Stimulated activated naive CD8-positive, alpha-beta T cell treated with anti-CD3 and anti-CD28 coated beads, Interleukin-15, Interleukin-2, amounts not matched to agents 100 ng/mL and 50 ng/mL, for 24 hours (primary cell): ENCODE results near the gene RNASEH2B.
A peak's percentile ranks its signal among the peaks of the same experiment; 100 is the strongest.

Source experiments
- H3K27ac Mint-ChIP-seq: one replicate; pipeline ENCODE4 v1.8.0; 2021; ENCODE audit warnings: mild to moderate bottlenecking, mixed read lengths
- H3K27me3 Mint-ChIP-seq: one replicate; pipeline ENCODE4 v1.8.0; 2021; ENCODE audit warnings: mixed read lengths
- H3K36me3 Mint-ChIP-seq: one replicate; pipeline ENCODE4 v1.8.0; 2021; ENCODE audit warnings: low read depth, mixed read lengths
- H3K4me1 Mint-ChIP-seq: one replicate; pipeline ENCODE4 v1.8.0; 2021; ENCODE audit warnings: low read depth, mixed read lengths
- H3K4me3 Mint-ChIP-seq: one replicate; pipeline ENCODE4 v1.8.0; 2021; ENCODE audit warnings: mild to moderate bottlenecking, mixed read lengths
- H3K9me3 Mint-ChIP-seq: one replicate; pipeline ENCODE4 v1.8.0; 2021; ENCODE audit warnings: mixed read lengths

Gene RNASEH2B

GRCh38 chr13:50914848-50915247 lies 5.3 kb downstream of the RNASEH2B start:
- Mint-ChIP-seq H3K9me3 (no peaks in the 10 kb centered on the region), H3K27ac (peak overlapping the region; percentile 81), H3K4me1 (peaks cover 82% of the 10 kb centered on the region), H3K27me3 (no peaks in the 10 kb centered on the region), H3K4me3 (peak overlapping the region; percentile 24), H3K36me3 (peaks cover 6% of the 10 kb centered on the region)

GRCh38 chr13:50915565-50915964 lies 6.0 kb downstream of the RNASEH2B start:
- peak overlapping the region; percentile 81 for H3K27ac Mint-ChIP-seq

GRCh38 chr13:50916701-50917184 lies 7.2 kb downstream of the RNASEH2B start:
- Mint-ChIP-seq H3K4me1 (peaks cover 80% of the 10 kb centered on the region), H3K9me3 (no peaks in the 10 kb centered on the region), H3K36me3 (peaks cover 18% of the 10 kb centered on the region), H3K4me3 (peak overlapping the region; percentile 54), H3K27me3 (no peaks in the 10 kb centered on the region), H3K27ac (peak overlapping the region; percentile 83)

More at GRCh38 chr13:50915565-50915964, 6.0 kb downstream of the RNASEH2B start:
- Mint-ChIP-seq H3K27me3 (no peaks in the 10 kb centered on the region), H3K4me3 (peak overlapping the region; percentile 24), H3K36me3 (peaks cover 11% of the 10 kb centered on the region), H3K4me1 (peaks cover 83% of the 10 kb centered on the region), H3K9me3 (no peaks in the 10 kb centered on the region)

GRCh38 chr13:50917572-50917971 lies 8.0 kb downstream of the RNASEH2B start:
- Mint-ChIP-seq H3K36me3 (peaks cover 27% of the 10 kb centered on the region), H3K9me3 (peaks cover 8% of the 10 kb centered on the region), H3K4me3 (no peak overlapping the region), H3K4me1 (peaks cover 72% of the 10 kb centered on the region), H3K27ac (peak overlapping the region; percentile 83), H3K27me3 (no peaks in the 10 kb centered on the region)

GRCh38 chr13:50918567-50918966 lies 9.0 kb downstream of the RNASEH2B start:
- Mint-ChIP-seq H3K4me3 (no peak overlapping the region), H3K36me3 (peaks cover 37% of the 10 kb centered on the region), H3K4me1 (peaks cover 63% of the 10 kb centered on the region), H3K27me3 (no peaks in the 10 kb centered on the region), H3K9me3 (peaks cover 18% of the 10 kb centered on the region), H3K27ac (no peak overlapping the region)

- peaks cover 56% of the 10 kb centered on the region for H3K4me1 Mint-ChIP-seq
Measured at GRCh38 chr13:50919277-50919676, 9.7 kb downstream of the RNASEH2B start.

GRCh38 chr13:50921706-50922105 lies 12.1 kb downstream of the RNASEH2B start:
- Mint-ChIP-seq H3K27me3 (no peaks in the 10 kb centered on the region), H3K36me3 (peaks cover 52% of the 10 kb centered on the region), H3K4me1 (peaks cover 40% of the 10 kb centered on the region), H3K27ac (no peak overlapping the region), H3K9me3 (peaks cover 32% of the 10 kb centered on the region), H3K4me3 (no peak overlapping the region)

More at GRCh38 chr13:50919277-50919676, 9.7 kb downstream of the RNASEH2B start:
- no peak overlapping the region for H3K27ac Mint-ChIP-seq
- no peak overlapping the region for H3K4me3 Mint-ChIP-seq
- peaks cover 24% of the 10 kb centered on the region for H3K9me3 Mint-ChIP-seq
- peaks cover 44% of the 10 kb centered on the region for H3K36me3 Mint-ChIP-seq
- H3K27me3 Mint-ChIP-seq, result no peaks in the 10 kb centered on the region

GRCh38 chr13:50923272-50923671 lies 13.7 kb downstream of the RNASEH2B start:
- no peak overlapping the region for H3K27ac Mint-ChIP-seq
- H3K4me3 Mint-ChIP-seq, result no peak overlapping the region
- peaks cover 38% of the 10 kb centered on the region for H3K4me1 Mint-ChIP-seq
- peaks cover 52% of the 10 kb centered on the region for H3K36me3 Mint-ChIP-seq
- peaks cover 32% of the 10 kb centered on the region for H3K9me3 Mint-ChIP-seq
- no peaks in the 10 kb centered on the region for H3K27me3 Mint-ChIP-seq

- no peak overlapping the region for H3K4me3 Mint-ChIP-seq
- no peak overlapping the region for H3K27ac Mint-ChIP-seq
- peaks cover 32% of the 10 kb centered on the region for H3K9me3 Mint-ChIP-seq
- H3K4me1 Mint-ChIP-seq, result peaks cover 34% of the 10 kb centered on the region
- H3K36me3 Mint-ChIP-seq, result peaks cover 54% of the 10 kb centered on the region
- H3K27me3 Mint-ChIP-seq, result no peaks in the 10 kb centered on the region
Measured at GRCh38 chr13:50924025-50924424, 14.4 kb downstream of the RNASEH2B start.

GRCh38 chr13:50927701-50928100 lies 18.1 kb downstream of the RNASEH2B start:
- Mint-ChIP-seq H3K27me3 (no peaks in the 10 kb centered on the region), H3K4me3 (no peak overlapping the region), H3K36me3 (peaks cover 59% of the 10 kb centered on the region), H3K4me1 (peaks cover 30% of the 10 kb centered on the region), H3K9me3 (peaks cover 23% of the 10 kb centered on the region), H3K27ac (no peak overlapping the region)

GRCh38 chr13:50928102-50928501 lies 18.5 kb downstream of the RNASEH2B start:
- H3K4me1 Mint-ChIP-seq, result peaks cover 30% of the 10 kb centered on the region
- H3K4me3 Mint-ChIP-seq, result no peak overlapping the region
- H3K36me3 Mint-ChIP-seq, result peaks cover 57% of the 10 kb centered on the region
- H3K27me3 Mint-ChIP-seq, result no peaks in the 10 kb centered on the region
- H3K27ac Mint-ChIP-seq, result no peak overlapping the region
- H3K9me3 Mint-ChIP-seq, result peaks cover 19% of the 10 kb centered on the region

- H3K9me3 Mint-ChIP-seq, result peaks cover 12% of the 10 kb centered on the region
- H3K27me3 Mint-ChIP-seq, result no peaks in the 10 kb centered on the region
- H3K4me1 Mint-ChIP-seq, result peaks cover 30% of the 10 kb centered on the region
- peaks cover 52% of the 10 kb centered on the region for H3K36me3 Mint-ChIP-seq
- H3K27ac Mint-ChIP-seq, result no peak overlapping the region
- H3K4me3 Mint-ChIP-seq, result no peak overlapping the region
Measured at GRCh38 chr13:50928659-50929462, 19.3 kb downstream of the RNASEH2B start.

- Mint-ChIP-seq H3K36me3 (peaks cover 69% of the 10 kb centered on the region), H3K4me1 (peaks cover 20% of the 10 kb centered on the region), H3K27me3 (no peaks in the 10 kb centered on the region), H3K4me3 (no peak overlapping the region), H3K9me3 (no peaks in the 10 kb centered on the region), H3K27ac (no peak overlapping the region)
Measured at GRCh38 chr13:50932091-50932490, 22.5 kb downstream of the RNASEH2B start.

GRCh38 chr13:50934735-50935435 lies 25.3 kb downstream of the RNASEH2B start:
- no peak overlapping the region for H3K4me3 Mint-ChIP-seq
- H3K36me3 Mint-ChIP-seq, result peaks cover 81% of the 10 kb centered on the region
- no peak overlapping the region for H3K27ac Mint-ChIP-seq
- no peaks in the 10 kb centered on the region for H3K4me1 Mint-ChIP-seq
- H3K27me3 Mint-ChIP-seq, result no peaks in the 10 kb centered on the region
- H3K9me3 Mint-ChIP-seq, result no peaks in the 10 kb centered on the region

GRCh38 chr13:50936679-50937078 lies 27.1 kb downstream of the RNASEH2B start:
- peaks cover 76% of the 10 kb centered on the region for H3K36me3 Mint-ChIP-seq
- H3K9me3 Mint-ChIP-seq, result no peaks in the 10 kb centered on the region
- no peaks in the 10 kb centered on the region for H3K27me3 Mint-ChIP-seq
- peaks cover 1% of the 10 kb centered on the region for H3K4me1 Mint-ChIP-seq
- no peak overlapping the region for H3K4me3 Mint-ChIP-seq
- H3K27ac Mint-ChIP-seq, result no peak overlapping the region
